ENCODE results near the gene TMX3. TPM values are rescaled to one million over a fixed set of nuclear protein-coding genes. Genes with fewer than 3 reads are reported as not detected.

TMX3 gene
- total and polyA plus RNA-seq, 2 donors (not counting 1 experiment from before 2014, with no cell fraction given), result 19.0 to 73.5 TPM

GRCh38 chr18:68701353-68701752 is 13.6 kb downstream of the TMX3 start:
- TF ChIP-seq CTCF (IDR thresholded peaks at IDR 0.05), result no peak
- no peak for TF ChIP-seq EZH2 (IDR thresholded peaks at IDR 0.05; ENCODE audit: borderline replicate concordance, insufficient read depth, low read depth, low read length, poor library complexity, severe bottlenecking)
- DNase-seq, result no peak
- Histone ChIP-seq H3K9ac (ENCODE audit: low read length) (no peak overlapping the region), H3K9me3 (ENCODE audit: control extremely low read depth in 1 of 3, control insufficient read depth in 2 of 3, insufficient read depth in 1 of 3, low read length in 2 of 3) (no peaks in the 10 kb centered on the region), H3K79me2 (ENCODE audit: control insufficient read depth, insufficient read depth, low read length) (peaks cover 16% of the 10 kb centered on the region), H4K20me1 (ENCODE audit: control insufficient read depth, insufficient read depth, low read length, poor library complexity, severe bottlenecking) (peaks cover 30% of the 10 kb centered on the region), H3K36me3 (replicated peaks in 1 of 2; ENCODE audit: control extremely low read depth in 1 of 2, control insufficient read depth in 1 of 2, extremely low read depth in 1 of 2, insufficient read depth in 2 of 2, low read length in 1 of 2) (peaks cover 19 to 26% of the 10 kb centered on the region in 2 experiments), H3K27ac (ENCODE audit: low read length in 2 of 2) (no peak overlapping the region), H3K4me2 (replicated peaks; ENCODE audit: low read depth, low read length, poor library complexity, severe bottlenecking) (no peak overlapping the region), H3K4me1 (ENCODE audit: control insufficient read depth in 2 of 2, insufficient read depth in 2 of 2, low read length in 2 of 2) (no peaks in the 10 kb centered on the region), H3K27me3 (replicated peaks in 1 of 4; ENCODE audit: control extremely low read depth in 1 of 4, control insufficient read depth in 3 of 4, insufficient read depth in 4 of 4, low read length in 3 of 4) (no peaks in the 10 kb centered on the region), H3K4me3 (ENCODE audit: control extremely low read depth in 1 of 5, extremely low read depth in 1 of 5, insufficient read depth in 1 of 5, low read depth in 2 of 5, low read length in 4 of 5) (no peak overlapping the region), H2AFZ (ENCODE audit: insufficient read depth, low read depth, low read length, poor library complexity, severe bottlenecking) (no peak overlapping the region)
- Mint-ChIP-seq H3K27ac (no peak overlapping the region), H3K27me3 (no peaks in the 10 kb centered on the region), H3K4me1 (peaks cover 7% of the 10 kb centered on the region), H3K9me3 (ENCODE audit: insufficient read depth) (no peaks in the 10 kb centered on the region), H3K4me3 (no peak overlapping the region)
- CTCF ChIA-PET, result no interaction called here
- ATAC-seq (ENCODE audit: low read depth), result no peak
- 100% methylated on average over 2 of the region's 4 CpGs for WGBS (ENCODE audit: insufficient coverage)
- POLR2A ChIA-PET, result no interaction called here
- intact Hi-C loops (cut with micrococcal nuclease), result no loop called here

GRCh38 chr18:68699043-68699442 is 15.9 kb downstream of the TMX3 start:
- H3K4me1 ChIP-seq (ENCODE audit: control insufficient read depth in 2 of 2, insufficient read depth in 2 of 2, low read length in 2 of 2), result no peaks in the 10 kb centered on the region
- no peak overlapping the region for H3K4me3 Mint-ChIP-seq
- no peak overlapping the region for H3K4me2 ChIP-seq (replicated peaks; ENCODE audit: low read depth, low read length, poor library complexity, severe bottlenecking)
- 100% methylated on average over 1 of the region's 1 CpG for WGBS (ENCODE audit: insufficient coverage)
- no peak overlapping the region for H2AFZ ChIP-seq (ENCODE audit: insufficient read depth, low read depth, low read length, poor library complexity, severe bottlenecking)
- no peak overlapping the region for H3K9ac ChIP-seq (ENCODE audit: low read length)
- no peak overlapping the region for H3K4me3 ChIP-seq (ENCODE audit: control extremely low read depth in 1 of 5, extremely low read depth in 1 of 5, insufficient read depth in 1 of 5, low read depth in 2 of 5, low read length in 4 of 5)
- H3K27me3 Mint-ChIP-seq, result no peaks in the 10 kb centered on the region
- ATAC-seq (ENCODE audit: low read depth) (no peak), DNase-seq (no peak)
- H3K9me3 ChIP-seq (ENCODE audit: control extremely low read depth in 1 of 3, control insufficient read depth in 2 of 3, insufficient read depth in 1 of 3, low read length in 2 of 3), result no peaks in the 10 kb centered on the region
- intact Hi-C loops (cut with micrococcal nuclease), result no loop called here
- peaks cover 16% of the 10 kb centered on the region for H4K20me1 ChIP-seq (ENCODE audit: control insufficient read depth, insufficient read depth, low read length, poor library complexity, severe bottlenecking)
- H3K4me1 Mint-ChIP-seq, result no peaks in the 10 kb centered on the region
- peaks cover 21 to 26% of the 10 kb centered on the region in 2 experiments for H3K36me3 ChIP-seq (replicated peaks in 1 of 2; ENCODE audit: control extremely low read depth in 1 of 2, control insufficient read depth in 1 of 2, extremely low read depth in 1 of 2, insufficient read depth in 2 of 2, low read length in 1 of 2)
- H3K79me2 ChIP-seq (ENCODE audit: control insufficient read depth, insufficient read depth, low read length), result peaks cover 2% of the 10 kb centered on the region
- no peak for TF ChIP-seq EZH2 (IDR thresholded peaks at IDR 0.05; ENCODE audit: borderline replicate concordance, insufficient read depth, low read depth, low read length, poor library complexity, severe bottlenecking)
- no peak for TF ChIP-seq CTCF (IDR thresholded peaks at IDR 0.05)
- POLR2A ChIA-PET, result no interaction called here
- H3K27ac Mint-ChIP-seq, result no peak overlapping the region
- no peaks in the 10 kb centered on the region for H3K9me3 Mint-ChIP-seq (ENCODE audit: insufficient read depth)
- CTCF ChIA-PET, result no interaction called here
- no peaks in the 10 kb centered on the region for H3K27me3 ChIP-seq (replicated peaks in 1 of 4; ENCODE audit: control extremely low read depth in 1 of 4, control insufficient read depth in 3 of 4, insufficient read depth in 4 of 4, low read length in 3 of 4)
- no peak overlapping the region for H3K27ac ChIP-seq (ENCODE audit: low read length in 2 of 2)

All from B cell (primary cell).